Liver (tissue), 3 donors: ENCODE measurements around the gene MIF4GD.

Experiments
- ATF3 ChIP-seq: IDR thresholded peaks from 2 replicates; pipeline ENCODE4 v1.6.1; 2016; ENCODE audit warnings: antibody characterized with exemption
- EGR1 ChIP-seq, 2 donors: IDR thresholded peaks; 2 replicates each; pipeline ENCODE4 v1.6.1; 2016 to 2018; ENCODE audit warnings: antibody characterized with exemption in 2 of 2, low read depth in 2 of 2
- GABPA ChIP-seq, 2 donors: IDR thresholded peaks in 1 of 2; conservative IDR thresholded peaks in 1 of 2; 2 replicates each; pipeline ENCODE4 v1.6.1; 2016; ENCODE audit warnings: antibody characterized with exemption in 2 of 2, mild to moderate bottlenecking in 1 of 2, moderate library complexity in 1 of 2
- HNF4A ChIP-seq, 2 donors: conservative IDR thresholded peaks; 2 replicates each; pipeline ENCODE4 v1.6.1; 2016; ENCODE audit warnings: antibody characterized with exemption in 2 of 2, mild to moderate bottlenecking in 2 of 2
- JUND ChIP-seq, 2 donors: IDR thresholded peaks; 2 replicates each; pipeline ENCODE4 v1.6.1; 2016; ENCODE audit warnings: antibody characterized with exemption in 2 of 2
- REST ChIP-seq: IDR thresholded peaks from 2 replicates; pipeline ENCODE4 v1.6.1; 2016; ENCODE audit warnings: antibody characterized with exemption, mild to moderate bottlenecking
- RXRA ChIP-seq, 2 donors: IDR thresholded peaks; 2 replicates each; pipeline ENCODE4 v1.6.1; 2017 to 2018; ENCODE audit warnings: antibody characterized with exemption in 2 of 2, mild to moderate bottlenecking in 1 of 2
- SP1 ChIP-seq: IDR thresholded peaks from 2 replicates; pipeline ENCODE4 v1.6.1; 2018; ENCODE audit warnings: antibody characterized with exemption, mild to moderate bottlenecking
- TAF1 ChIP-seq: conservative IDR thresholded peaks from 2 replicates; pipeline ENCODE4 v1.6.1; 2016; ENCODE audit warnings: antibody characterized with exemption, mild to moderate bottlenecking
- YY1 ChIP-seq: IDR thresholded peaks from 2 replicates; pipeline ENCODE4 v1.6.1; 2016; ENCODE audit warnings: antibody characterized with exemption, mild to moderate bottlenecking
- ZBTB33 ChIP-seq: IDR thresholded peaks from 2 replicates; pipeline ENCODE4 v1.6.1; 2016; ENCODE audit warnings: antibody characterized with exemption
- TF ChIP-seq, protein P1 (sequence below): fragments of 150-350 bp; IDR thresholded peaks from 2 replicates; pipeline ENCODE4 v1.5.1; 2017; ENCODE audit warnings: improper control_type of control experiment, low read depth, low read length; ENCODE audit not compliant: missing input control
- TF ChIP-seq, protein P2 (sequence below): IDR thresholded peaks from 2 replicates; pipeline ENCODE4 v1.6.1; 2016; ENCODE audit warnings: antibody characterized with exemption
- donor health status: healthy.
- donor health status: healthy.

- TF ChIP-seq, protein P1, sequence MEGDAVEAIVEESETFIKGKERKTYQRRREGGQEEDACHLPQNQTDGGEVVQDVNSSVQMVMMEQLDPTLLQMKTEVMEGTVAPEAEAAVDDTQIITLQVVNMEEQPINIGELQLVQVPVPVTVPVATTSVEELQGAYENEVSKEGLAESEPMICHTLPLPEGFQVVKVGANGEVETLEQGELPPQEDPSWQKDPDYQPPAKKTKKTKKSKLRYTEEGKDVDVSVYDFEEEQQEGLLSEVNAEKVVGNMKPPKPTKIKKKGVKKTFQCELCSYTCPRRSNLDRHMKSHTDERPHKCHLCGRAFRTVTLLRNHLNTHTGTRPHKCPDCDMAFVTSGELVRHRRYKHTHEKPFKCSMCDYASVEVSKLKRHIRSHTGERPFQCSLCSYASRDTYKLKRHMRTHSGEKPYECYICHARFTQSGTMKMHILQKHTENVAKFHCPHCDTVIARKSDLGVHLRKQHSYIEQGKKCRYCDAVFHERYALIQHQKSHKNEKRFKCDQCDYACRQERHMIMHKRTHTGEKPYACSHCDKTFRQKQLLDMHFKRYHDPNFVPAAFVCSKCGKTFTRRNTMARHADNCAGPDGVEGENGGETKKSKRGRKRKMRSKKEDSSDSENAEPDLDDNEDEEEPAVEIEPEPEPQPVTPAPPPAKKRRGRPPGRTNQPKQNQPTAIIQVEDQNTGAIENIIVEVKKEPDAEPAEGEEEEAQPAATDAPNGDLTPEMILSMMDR, result no peak
- TF ChIP-seq TAF1 (no peak), ATF3 (no peak), REST (no peak), GABPA (IDR thresholded peaks at IDR 0.05 in 1 of 2, conservative IDR thresholded peaks at IDR 0.05 in 1 of 2) (no peak), EGR1 (IDR thresholded peaks at IDR 0.05; ENCODE audit: low read depth in 2 of 2) (no peak), RXRA (IDR thresholded peaks at IDR 0.05) (no peak), HNF4A (conservative IDR thresholded peaks at IDR 0.05) (no peak), ZBTB33 (no peak), JUND (IDR thresholded peaks at IDR 0.05) (no peak), YY1 (no peak), SP1 (no peak)
- TF ChIP-seq, protein P2, sequence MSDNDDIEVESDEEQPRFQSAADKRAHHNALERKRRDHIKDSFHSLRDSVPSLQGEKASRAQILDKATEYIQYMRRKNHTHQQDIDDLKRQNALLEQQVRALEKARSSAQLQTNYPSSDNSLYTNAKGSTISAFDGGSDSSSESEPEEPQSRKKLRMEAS, result no peak
These were observed 46.0 kb downstream of the MIF4GD start for GRCh38 chr17:75225016-75225415.
